ENCODE data around the gene MARCHF4. TPM values are rescaled to one million over a fixed set of nuclear protein-coding genes. Genes with fewer than 3 reads are reported as not detected.

The MARCHF4 gene
- total RNA-seq, 1 experiment from 2014 or later = not detected

- no peak for TF ChIP-seq REST (IDR thresholded peaks at IDR 0.05; ENCODE audit: low read depth)
These were observed 42.6 kb upstream of the MARCHF4 start (continued) for GRCh38 chr2:216414772-216415319.

GRCh38 chr2:216413882-216414281 is 41.6 kb upstream of the MARCHF4 start:
- Histone ChIP-seq H4K20me1 (ENCODE audit: insufficient read depth) (no peaks in the 10 kb centered on the region), H3K9me2 (ENCODE audit: insufficient read depth) (no peaks in the 10 kb centered on the region), H3K27ac (ENCODE audit: low read depth, low read length) (no peak overlapping the region), H3K27me3 (ENCODE audit: insufficient read depth, low read length) (no peaks in the 10 kb centered on the region), H3K9me3 (ENCODE audit: control insufficient read depth in 1 of 2, insufficient read depth in 1 of 2, low read depth in 1 of 2, low read length in 2 of 2) (no peaks in the 10 kb centered on the region), H3K79me2 (ENCODE audit: insufficient read depth, low read length) (no peaks in the 10 kb centered on the region), H3K4me3 (replicated peaks in 1 of 2; ENCODE audit: low read depth in 1 of 2, low read length in 2 of 2) (no peak overlapping the region), H3K36me3 (ENCODE audit: control insufficient read depth in 1 of 2, insufficient read depth in 2 of 2, low read length in 2 of 2) (no peaks in the 10 kb centered on the region), H2AFZ (ENCODE audit: low read depth, low read length, poor library complexity, severe bottlenecking) (no peak overlapping the region), H3K9ac (ENCODE audit: low read length) (no peak overlapping the region), H3K4me1 (ENCODE audit: control insufficient read depth in 1 of 2, insufficient read depth in 2 of 2, low read length in 2 of 2) (peaks cover 0 to 11% of the 10 kb centered on the region in 2 experiments; a peak in 2 of 4 replicates), H3K4me2 (ENCODE audit: low read length) (peak overlapping the region; percentile 87; the same call in 1 of the 2 replicates)
- no peak for ATAC-seq
- ChIA-PET RAD21 (ENCODE audit: low non-redundant PET in 1 of 2, low total read pairs in 2 of 2, uncharacterized antibody in 2 of 2, unreplicated experiment in 2 of 2) (no interaction called here), POLR2A (no interaction called here), CTCF (no interaction called here)
- DNase-seq (ENCODE audit: low read depth, low spot score) = no peak
- intact Hi-C loops (cut with micrococcal nuclease) = loop anchor here (5.0 to 10.0 kb wide), 2 partner anchors 83 to 271 kb away; partner anchors contain the start of gene RPL37A
- BruUV-seq (replicated peaks) = no TSS peak
- TF ChIP-seq ELF1 (IDR thresholded peaks at IDR 0.05; ENCODE audit: borderline replicate concordance, low read depth) (no peak), RAD21 (IDR thresholded peaks at IDR 0.05; ENCODE audit: low read depth) (no peak), POLR2AphosphoS5 (IDR thresholded peaks at IDR 0.05; ENCODE audit: low read depth, low read length) (no peak), ZFX (IDR thresholded peaks at IDR 0.05) (no peak), TCF7L2 (IDR thresholded peaks at IDR 0.05; ENCODE audit: borderline replicate concordance, extremely low read depth, insufficient read depth, insufficient read length) (no peak), SP1 (IDR thresholded peaks at IDR 0.05; ENCODE audit: low read depth) (no peak), ATF3 (IDR thresholded peaks at IDR 0.05) (no peak), YY1 (IDR thresholded peaks at IDR 0.05; ENCODE audit: extremely low read depth, insufficient replicate concordance, low read depth, low read length) (no peak), MAX (IDR thresholded peaks at IDR 0.05) (no peak), EZH2 (IDR thresholded peaks at IDR 0.05) (no peak), POLR2A (IDR thresholded peaks at IDR 0.05; ENCODE audit: borderline replicate concordance, extremely low read depth, insufficient read depth, insufficient read length) (no peak), CEBPB (IDR thresholded peaks at IDR 0.05; ENCODE audit: low read depth) (no peak), JUND (IDR thresholded peaks at IDR 0.05) (no peak), ZBTB33 (IDR thresholded peaks at IDR 0.05; ENCODE audit: extremely low read depth, insufficient replicate concordance, low read length) (no peak), REST (IDR thresholded peaks at IDR 0.05; ENCODE audit: low read depth) (no peak), FOSL1 (IDR thresholded peaks at IDR 0.05; ENCODE audit: low read depth) (no peak)

All from HCT116 (cell line).